AML-193 (cell line): ENCODE measurements around the gene SPRED2.

Experiments used
- DNase-seq, 2 experiments: peaks; one replicate each; lab custom pipeline; 2025; lab: John Stamatoyannopoulos, UW

SPRED2 gene

GRCh38 chr2:65383541-65384488 lies 48.6 kb downstream of the SPRED2 start:
- DNase-seq, result no peak

- peak; percentile 63 to 70 for DNase-seq
Observed at GRCh38 chr2:65382776-65383357, 49.5 kb downstream of the SPRED2 start.

- no peak for DNase-seq
Observed at GRCh38 chr2:65382323-65382722, 50.1 kb downstream of the SPRED2 start.

DNA sequence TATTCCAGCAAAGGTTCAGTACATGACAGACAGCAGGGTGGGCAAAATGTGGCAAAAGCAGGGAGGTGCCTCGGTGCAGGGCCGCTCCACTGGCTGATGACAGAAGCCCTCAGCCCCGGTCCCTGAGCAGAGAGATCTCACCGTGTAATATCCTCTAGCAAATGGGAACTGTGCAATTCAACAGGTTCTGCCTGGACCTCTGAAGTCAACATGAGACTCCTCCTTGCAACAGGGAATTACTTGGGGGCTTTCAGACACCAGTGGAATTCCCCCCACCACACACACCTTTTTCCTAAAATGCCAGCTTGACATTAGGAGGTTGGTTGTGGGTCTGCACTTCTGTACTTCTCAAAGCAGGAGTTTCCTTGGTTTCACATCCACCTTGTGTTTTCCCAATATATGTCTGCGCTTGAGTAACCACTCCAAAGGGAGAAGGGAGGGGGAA lies 50.8 kb downstream of the SPRED2 start:
- DNase-seq, result no peak

DNA sequence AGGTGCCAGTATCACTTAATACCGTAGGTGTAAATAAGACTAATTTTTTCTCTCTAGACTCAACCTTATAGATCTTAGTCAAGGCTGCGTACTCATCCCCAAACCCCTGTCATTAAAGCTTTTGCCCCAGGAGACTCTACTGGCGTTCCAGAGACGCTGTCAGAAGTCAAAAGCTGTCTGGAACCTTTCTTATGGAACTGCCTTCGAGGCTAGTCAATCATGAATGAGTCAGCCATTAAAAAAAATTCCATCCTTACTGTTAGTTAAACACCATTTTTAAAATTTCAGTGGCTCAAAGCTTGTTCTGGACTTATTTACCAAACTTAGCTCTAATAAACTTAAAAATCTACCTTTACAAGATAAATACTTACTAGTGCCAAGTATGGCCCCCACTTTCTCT lies 52.1 kb downstream of the SPRED2 start:
- no peak for DNase-seq

DNA sequence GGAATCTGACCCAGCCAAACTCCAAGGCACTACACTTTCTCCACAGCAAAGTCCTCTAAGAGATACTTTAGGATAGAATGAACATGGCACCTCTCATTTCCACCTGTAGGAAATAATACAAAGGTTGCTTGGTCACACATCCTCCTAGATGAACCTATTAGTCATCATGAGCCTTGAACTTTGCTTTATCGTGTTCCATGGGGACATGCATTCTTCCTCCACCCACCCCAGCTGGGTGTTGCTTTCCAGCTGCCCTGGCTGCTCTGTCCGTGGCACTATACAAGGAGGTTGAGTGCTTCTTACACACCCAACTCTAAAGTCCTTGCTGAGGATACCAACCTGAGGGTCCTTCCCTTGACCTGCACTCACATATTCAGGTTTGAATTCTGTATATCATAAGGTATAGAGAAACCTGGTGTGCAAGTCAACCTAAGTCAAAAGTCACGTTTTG lies 52.7 kb downstream of the SPRED2 start:
- no peak for DNase-seq

GRCh38 chr2:65379223-65379622 lies 53.2 kb downstream of the SPRED2 start:
- DNase-seq, result no peak

GRCh38 chr2:65378290-65378689 lies 54.1 kb downstream of the SPRED2 start:
- no peak for DNase-seq

DNA sequence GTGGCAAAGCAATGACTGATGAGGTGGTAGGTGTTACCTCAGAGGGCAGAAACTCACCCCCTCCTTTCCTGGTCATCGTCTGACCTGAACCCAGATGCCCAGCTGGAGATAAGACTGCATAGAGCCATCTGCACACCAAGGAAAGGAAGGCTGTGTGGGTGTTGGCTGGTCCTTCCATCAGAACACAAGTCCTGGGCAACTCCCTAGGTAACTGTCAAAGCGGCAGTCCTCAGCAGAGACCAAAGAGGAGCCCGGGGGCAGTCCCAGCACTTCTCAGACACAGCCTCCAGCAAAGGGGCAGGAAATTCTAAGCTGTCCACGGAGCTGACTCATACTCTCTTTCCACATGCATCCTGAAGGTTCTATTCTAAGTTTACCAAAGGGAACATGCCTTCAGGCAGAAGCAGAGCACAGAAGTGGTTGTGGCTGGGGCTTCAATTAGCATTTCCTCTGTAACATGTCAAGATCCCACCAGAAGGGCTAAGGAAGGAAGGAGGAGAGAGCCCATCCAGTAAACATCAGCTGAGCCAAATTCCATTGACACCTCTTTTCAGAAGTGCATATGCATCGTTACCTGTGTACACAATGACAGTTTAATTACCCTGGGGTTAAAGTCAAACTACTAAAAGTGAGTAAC lies 54.7 kb downstream of the SPRED2 start:
- peak; percentile 93 to 94 for DNase-seq

GRCh38 chr2:65375723-65376122 lies 56.7 kb downstream of the SPRED2 start:
- DNase-seq, result no peak

DNA sequence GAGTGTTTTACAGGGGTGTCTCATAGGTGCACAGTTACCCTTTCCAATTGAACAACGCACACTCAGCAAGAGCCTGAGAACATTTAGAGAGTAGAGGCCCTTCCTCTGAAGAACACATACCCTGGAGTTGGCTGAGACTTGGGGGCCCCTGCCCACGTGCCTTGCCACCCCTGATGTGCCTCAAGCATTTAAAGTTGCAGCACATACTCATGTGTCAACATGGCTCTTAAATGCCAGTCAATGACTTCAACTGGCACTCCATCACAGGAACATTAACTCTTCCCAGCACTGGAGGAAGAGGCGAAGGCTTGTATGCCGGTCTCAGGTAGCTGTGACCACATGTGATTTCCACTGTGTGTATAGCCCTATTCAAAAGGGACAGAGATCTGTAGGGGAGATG lies 57.4 kb downstream of the SPRED2 start:
- no peak for DNase-seq

DNA sequence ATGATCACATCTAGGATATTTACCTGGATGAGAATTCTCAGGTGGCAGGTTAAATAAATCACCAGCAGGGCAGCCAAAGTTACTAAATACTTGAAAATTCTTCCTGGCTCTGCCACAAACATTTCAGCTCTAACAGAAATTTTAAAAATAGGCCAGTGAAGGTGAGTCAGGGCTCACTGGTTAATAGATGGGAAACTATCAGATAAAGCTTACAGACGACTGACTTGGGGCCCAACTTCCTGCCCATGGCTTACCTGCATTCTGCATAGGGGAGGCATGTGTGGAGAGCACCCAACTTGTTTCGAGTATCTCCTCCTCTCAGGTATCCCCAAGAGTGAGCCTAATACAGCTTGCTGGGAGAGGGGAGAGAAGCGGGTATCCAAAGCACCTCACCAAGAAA lies 57.8 kb downstream of the SPRED2 start:
- DNase-seq, result no peak

DNA sequence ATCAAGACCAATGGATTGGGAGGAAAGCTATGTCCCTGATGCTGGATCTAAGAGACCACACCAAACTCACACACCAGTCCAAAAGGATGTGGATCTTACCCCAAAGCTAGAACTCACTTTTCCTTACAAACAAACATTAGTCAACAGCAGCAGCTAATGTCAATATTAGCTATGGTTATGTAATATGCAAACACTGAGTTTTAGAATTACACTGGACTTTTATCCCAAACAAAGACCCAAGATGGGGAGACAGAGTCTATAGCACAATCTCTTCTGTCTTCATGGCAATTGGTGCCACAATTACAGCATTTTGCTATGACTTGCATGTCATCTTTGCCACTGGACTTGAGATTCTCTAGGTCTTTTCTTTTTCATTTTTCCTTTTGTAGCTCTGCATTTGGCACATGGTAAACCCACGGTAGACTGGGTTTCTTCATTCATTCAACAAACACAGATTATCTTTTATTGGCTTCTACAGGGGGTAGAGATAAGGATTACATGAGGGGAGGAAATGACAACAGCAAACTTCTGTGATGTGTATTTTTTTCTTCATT lies 59.0 kb downstream of the SPRED2 start:
- no peak for DNase-seq

DNA sequence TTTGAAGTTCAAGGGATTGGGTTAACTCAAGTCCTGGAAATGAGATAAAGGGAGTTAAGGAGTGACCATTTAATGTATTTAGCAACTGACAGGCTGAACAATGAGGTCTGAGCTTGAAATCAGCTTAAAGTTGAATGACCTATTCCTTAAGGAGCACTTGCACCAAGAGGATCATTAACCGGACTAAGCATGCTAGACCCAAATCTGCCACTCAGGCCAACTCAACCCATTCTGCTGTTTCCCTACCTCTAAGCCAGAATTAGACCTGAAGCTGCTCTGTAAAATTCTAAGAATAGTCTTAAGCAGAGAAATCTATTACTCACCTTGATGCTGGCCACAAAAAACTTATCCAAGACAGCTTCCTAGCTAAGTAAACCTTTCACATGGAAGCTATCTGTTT lies 59.8 kb downstream of the SPRED2 start:
- DNase-seq, result no peak

DNA sequence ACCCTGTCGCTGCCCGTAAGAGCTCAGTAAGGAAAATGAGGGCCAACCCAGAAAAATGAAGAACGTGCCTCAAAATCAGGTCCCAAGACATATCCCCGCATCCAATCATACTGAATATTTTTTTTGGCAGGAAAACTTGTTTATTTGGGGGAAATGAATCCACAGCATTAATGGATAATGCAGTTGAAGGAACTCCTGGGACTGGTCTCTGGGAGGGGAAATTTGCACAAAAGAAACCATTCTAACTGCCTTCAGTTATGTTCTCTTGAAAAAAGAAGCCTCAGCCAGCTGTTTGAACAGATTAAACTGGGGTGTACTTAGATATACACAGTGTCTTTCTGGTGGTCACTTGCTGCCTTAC lies 61.3 kb downstream of the SPRED2 start:
- no peak for DNase-seq

DNA sequence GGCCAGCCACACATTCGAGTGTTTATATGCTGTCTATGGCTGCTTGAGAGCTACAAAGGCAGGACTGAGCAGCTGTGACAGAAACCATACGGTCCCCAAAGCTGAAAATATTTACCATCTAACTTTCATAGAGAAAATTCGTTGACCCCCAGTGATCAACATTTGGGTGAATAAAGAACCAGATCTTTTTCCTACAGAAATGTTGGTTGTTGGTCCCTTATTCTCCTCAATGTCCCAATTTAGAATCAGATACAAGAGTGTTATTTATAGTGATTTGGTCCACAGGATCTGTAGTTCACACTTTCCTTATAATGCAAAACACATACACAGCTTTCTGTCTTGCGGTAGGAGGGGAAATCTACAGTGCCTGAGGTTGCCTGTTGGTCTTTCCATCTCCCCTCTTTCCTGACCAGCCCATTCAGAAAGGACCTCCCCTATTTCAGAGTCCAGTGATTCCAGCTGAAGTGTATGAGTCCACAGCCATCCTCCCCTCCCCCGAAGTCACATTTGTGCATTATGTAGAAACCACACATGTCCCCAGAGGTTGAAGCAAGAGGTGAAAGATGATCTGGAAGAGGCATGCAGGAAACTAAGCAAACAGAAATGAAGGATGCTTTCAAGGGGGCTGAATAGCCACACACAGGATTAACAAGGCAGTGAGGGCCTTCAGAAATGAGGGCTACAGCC lies 61.9 kb downstream of the SPRED2 start:
- no peak for DNase-seq

DNA sequence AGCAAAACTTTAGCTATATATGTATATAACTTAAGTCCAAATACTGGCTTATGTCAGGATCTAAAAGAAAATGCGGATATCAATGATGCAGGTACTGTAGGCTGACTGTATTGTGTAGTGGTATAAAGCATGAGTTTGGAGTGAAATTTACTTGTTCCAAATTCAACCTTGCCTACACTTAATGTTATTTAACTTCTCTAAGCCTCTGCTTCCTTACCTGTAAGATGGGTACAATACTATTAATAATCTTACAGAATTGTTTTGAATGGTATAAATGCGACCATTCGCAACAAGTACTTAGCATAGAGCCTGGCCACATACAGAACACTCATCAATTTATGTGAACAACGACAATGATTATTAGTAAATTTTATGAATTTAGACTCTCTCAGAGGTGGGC lies 62.4 kb downstream of the SPRED2 start:
- no peak for DNase-seq

DNA sequence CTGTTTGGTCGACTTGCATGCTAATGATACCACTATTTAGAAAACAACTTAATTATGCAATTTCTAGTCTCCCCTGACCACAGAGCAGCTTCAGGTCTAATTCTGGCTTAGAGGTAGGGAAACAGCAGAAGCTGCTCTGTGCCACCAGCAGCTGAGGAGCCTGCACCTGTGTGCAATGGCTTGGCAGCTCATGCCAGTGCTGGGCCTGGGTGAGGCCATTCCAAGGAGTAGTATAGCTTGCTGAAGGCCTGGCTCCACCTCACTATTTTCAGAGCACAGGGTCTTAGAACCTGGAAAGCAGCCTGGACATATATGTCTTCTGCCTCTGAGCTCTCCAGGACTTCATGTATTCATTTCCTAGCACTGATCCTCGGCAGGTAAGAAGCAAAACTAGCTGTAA lies 62.8 kb downstream of the SPRED2 start:
- DNase-seq, result no peak

DNA sequence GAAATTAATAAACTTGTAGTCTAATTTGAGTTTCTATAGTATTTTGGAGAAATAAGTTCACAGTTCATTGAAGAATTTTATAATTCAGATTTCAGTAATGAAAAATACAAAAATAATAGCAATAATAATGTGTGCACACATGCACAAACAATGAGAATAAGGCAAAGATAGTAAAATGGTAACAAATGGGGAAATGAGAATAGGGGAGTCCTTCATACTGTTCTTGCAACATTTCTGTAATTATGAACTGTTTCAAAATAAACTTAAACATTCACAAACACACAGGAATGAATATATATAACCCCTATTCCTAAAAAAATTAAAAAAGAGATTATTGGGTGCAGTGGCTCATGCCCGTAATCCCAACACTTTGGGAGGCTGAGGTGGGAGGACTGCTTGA lies 63.9 kb downstream of the SPRED2 start:
- peak; percentile 22 to 50 for DNase-seq

- DNase-seq, result no peak
Observed at GRCh38 chr2:65367524-65367923, 64.9 kb downstream of the SPRED2 start.

DNA sequence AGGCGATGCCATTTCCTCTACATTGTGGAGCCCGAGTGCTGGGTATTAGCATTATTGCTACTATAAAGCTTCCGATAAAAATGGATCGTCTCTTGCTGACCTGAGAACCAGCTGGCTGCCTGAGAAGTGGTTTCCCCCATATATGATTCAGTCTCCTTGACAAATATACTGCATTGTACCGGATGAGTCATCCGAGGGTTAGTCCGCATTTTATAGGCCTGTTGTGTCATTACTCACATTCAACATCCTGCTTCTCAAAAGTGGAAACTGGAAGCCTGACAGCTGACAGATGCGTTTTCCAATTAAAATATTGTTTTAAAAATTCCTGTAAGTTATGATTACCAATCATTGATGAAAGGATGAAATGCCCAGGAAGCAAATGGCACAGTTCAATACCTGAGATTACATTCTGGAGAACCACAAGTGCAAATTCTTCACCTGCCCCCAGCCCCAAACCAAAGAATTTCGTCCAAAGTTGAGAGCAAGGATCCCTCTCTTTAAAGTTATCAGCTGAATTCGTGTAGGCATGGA lies 65.7 kb downstream of the SPRED2 start:
- DNase-seq, result peak; percentile 88 to 90
